NCI-H2107 (cell line): ENCODE data around the gene LDLRAD4.

Experiments
- DNase-seq: peaks from one replicate; lab custom pipeline; 2025; lab: John Stamatoyannopoulos, UW

The LDLRAD4 gene

DNA sequence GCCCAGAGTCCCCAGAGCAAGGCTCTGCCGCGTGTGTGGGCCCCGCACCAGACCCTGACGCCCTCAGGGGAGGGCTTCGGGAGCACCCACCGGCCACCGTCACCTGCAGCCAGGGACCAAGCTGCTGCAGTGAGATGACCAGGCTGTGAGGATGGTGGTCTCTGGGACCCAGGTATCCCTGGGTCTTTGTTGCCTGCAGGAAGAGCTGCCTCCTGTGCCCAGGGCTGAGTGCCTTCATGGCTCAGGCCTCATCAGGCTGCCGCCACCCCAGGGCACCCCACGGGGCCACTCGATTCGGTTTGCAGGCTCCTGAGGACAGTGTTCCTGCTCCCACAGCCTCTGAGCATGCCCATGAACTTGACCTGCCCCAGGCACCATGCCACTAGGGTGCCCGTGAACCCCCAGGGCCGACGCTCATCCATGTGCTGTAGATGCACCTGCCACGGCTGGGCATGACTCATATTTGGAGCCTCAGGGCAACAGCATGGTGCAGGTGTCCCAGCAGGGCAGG is 398.0 kb downstream of the LDLRAD4 start:
- DNase-seq: no peak

DNA sequence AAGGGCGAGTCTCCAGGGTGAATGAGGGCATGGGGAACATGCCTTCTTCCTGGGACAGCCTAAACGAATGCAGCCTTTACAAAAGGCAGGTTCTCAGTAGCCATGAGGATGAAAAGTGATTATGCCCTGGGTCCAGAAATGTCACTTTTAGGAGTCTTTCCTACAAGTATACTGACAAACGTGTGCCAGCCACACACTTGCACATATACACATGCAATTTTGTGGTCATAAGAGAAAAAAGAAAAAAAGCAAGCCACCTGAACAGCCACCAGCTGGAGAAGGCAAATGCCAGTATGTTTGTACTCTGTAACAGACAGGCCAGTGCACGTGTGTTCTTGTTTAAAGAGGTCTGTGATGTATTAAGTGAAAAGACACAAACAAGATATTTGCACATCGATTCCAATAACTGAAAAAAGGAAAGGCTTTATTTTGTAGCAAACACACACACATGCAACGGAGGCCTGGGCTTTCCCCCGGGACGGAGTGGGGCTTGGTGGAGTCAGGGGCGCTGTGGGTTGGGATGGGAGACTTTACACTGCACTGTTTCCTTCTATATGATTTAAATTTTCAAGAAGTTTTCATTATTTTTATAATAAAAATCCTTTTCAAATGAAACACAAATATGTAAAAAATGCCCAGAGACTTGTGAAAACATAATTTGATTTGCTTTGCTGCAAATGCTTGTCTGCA is 399.4 kb downstream of the LDLRAD4 start:
- DNase-seq: no peak

DNA sequence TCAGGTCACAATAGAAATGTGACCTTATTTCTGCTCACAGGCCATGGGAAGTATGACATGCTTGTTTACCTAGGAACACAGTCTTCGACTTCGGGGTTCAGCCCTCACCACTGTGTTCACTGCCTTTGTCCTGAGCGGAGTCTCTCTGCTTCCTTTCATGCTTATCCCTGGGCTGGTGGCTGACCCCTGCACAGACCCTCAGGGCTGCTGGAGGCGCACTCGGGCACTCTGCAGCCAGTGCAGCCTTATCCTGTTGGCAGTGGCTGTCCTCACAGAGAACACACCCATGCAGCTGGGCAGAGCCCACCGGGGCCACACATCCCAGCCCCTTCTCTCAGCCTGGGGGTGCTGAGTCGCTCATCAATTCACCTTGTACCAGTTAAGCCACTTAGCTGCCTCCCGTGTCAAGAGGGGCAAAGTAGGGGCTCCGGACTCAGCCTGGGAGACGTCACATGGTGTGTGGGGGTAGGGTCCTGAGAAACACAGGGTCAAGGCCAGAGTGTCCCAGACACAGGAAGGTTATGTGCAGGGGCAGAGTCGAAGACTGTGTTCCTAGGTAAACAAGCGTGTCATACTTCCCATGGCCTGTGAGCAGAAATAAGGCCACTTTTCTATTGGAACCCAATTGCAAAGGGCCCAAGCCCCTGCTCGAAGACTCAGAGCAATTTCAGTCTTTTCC is 400.3 kb downstream of the LDLRAD4 start:
- DNase-seq: no peak

DNA sequence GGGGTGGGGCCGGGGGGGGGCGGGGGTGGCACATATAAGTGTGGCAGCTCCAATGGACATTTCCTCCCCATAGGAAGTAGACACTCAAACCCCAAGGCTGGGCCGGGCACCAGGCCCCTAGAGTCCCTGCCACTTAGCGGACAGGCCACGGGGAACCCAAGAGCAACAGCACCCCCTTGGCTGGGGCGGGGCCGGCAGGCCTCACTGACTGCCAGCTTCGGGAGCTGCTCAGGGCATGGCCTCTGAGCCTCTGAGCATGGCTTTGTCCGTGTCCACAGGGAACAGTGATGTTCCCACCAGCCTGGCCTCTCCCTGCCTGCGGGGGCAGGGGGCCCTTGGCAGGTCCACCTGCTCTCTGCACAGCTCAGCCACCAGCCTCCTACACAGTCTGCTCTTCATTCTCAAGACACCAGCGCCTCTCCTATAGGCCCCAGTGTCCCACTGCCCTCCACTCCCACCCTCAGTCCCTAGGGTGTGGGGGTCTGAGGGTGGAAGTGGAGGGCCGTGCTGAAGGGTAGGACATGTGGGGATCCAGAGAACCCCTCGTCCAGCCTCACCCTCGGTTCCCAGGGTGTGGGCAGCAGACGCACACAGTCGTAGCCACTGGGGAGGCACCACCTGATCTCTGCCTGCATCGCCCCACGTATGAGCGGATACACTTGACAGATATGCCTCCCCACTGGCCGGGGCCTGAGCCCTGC is 401.1 kb downstream of the LDLRAD4 start:
- DNase-seq: no peak

DNA sequence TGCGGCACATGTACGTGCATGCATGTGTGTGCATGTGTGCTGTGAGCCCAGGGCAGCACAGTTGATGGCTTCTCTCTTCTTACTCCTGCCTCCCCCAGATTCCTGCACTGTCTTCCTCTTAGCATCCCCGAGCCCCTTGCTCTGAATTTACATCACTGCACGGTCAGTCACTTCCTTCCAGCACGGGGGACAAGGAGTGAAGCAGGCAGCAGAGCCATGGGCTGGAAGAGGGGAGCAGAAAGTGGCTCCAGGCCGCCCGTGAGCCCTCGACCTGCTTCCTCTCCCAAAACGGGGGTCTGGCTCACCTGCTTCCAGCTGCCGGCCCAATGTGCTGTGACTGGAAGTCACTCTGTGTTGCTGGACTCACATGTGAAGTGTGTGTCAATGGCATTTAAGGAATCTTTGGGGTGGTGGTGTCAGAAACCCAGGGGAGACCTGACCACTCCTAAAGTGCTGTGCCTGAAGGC is 401.7 kb downstream of the LDLRAD4 start:
- no peak for DNase-seq

DNA sequence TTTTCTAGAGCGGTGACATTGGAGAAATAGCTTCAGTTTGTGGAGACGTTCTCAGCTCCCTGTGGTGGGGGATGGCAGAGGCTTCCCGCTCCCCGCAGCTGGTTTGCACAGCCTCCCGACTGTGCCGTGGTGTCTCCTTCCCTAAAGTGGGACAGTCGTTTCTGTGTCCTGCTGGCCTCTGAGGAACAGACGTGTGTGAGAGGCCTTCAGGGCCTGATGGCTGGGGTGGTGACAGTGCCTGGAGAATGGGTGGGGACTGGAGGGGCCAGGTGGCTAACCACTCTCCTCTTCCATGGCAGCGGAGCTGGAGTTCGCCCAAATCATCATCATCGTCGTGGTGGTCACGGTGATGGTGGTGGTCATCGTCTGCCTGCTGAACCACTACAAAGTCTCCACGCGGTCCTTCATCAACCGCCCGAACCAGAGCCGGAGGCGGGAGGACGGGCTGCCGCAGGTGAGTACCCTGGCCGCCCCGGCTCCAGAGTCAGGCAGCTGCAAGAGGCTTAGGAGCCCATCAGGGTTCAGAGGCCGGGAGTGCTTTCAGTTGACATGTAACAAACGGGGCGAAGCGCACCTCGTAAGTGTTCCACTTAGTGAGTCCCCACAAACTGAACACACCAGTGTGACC is 402.4 kb downstream of the LDLRAD4 start:
- DNase-seq: no peak

DNA sequence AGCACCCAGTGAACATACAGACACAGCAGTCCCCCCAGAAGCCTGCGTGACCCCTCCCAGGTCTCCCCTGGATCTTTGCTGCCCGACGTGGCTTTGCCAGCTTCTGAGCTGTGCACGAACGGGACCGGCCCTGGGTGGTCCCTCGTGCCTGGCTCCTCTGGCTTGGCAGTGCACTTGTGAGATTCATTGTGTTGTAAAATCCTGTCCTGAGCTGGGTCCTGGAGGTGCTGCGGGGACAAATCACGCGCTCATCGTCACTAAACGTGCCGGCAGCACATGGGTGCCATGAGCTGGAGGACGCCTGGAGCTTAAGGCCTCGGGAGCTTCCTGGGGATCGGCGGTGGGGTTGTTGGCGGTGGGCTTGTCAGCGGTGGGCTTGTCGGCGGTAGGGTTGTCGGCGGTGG is 402.9 kb downstream of the LDLRAD4 start:
- DNase-seq: no peak

DNA sequence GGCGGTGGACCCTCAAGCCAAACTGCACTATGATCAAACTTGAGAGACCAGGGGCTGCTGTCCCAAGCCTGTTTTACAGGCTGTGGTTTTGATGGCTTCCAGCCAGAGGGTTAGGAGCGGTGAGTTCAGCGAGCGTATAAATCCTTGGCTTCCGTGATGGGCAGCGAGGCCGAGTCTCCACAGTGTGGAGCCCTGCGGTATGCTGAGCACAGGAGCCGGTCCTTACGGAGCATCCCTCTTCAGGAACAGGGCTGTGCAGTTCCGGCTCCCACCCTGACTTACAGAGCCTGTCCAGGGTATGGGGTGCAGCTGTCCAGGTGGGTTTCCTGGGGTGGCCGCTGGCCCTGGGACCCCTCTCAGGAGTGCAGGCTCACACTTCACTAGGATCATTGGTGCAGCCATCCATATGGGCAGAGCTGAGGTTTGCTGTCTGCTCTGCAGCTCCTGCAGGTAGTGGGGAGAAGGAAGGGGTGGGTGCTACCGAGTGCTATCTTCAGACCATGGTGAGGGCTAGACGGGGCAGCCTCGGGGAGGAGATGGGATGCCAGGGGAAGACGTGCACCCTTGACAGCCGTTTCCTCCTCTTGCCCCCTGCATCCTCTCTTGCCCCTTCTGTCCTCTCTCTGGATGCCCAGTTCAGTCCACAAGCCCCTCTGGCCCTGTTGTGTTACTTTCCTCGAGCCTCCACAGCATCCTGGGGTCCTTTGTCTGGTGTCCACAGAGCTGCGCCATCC is 403.5 kb downstream of the LDLRAD4 start:
- DNase-seq: no peak

DNA sequence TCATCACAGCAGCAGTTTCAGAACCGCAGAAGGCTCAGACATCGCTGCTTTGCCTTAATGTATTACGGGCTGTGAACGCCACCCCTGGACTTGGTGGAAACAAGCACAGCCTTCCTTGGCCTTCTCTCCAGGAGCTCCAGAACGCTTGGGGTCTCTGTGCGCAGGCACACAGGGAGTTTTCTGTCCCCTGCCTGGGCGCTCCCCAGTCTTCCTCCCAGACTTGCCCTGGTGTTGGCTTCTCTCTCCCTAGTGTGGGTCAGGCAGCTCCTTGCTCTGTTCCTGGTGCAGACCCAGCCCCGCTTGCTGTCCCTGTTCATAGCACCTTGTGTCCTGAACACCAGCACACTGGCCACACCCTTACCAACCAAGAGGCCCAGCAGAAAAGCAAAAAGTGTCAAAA is 404.2 kb downstream of the LDLRAD4 start:
- DNase-seq: no peak

DNA sequence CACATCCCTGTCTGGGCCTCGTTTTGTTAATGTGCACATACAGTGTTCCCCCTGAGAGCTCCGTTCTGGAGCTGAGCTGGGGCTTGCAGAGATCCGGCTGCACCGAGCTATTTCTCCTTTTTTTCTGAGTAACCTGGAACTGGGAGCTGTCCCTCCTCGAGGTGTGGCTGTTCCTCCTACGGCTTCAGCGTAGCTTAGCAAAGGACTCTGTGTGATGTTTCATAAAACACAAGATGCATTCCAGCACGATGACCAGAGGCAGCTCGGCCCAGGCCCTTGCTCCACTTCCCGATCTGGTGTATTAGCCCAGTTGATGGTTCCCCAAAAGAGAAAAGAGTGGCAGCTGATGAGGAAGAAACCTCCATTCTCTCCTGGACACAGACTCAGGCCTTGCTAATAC is 404.8 kb downstream of the LDLRAD4 start:
- DNase-seq: no peak

DNA sequence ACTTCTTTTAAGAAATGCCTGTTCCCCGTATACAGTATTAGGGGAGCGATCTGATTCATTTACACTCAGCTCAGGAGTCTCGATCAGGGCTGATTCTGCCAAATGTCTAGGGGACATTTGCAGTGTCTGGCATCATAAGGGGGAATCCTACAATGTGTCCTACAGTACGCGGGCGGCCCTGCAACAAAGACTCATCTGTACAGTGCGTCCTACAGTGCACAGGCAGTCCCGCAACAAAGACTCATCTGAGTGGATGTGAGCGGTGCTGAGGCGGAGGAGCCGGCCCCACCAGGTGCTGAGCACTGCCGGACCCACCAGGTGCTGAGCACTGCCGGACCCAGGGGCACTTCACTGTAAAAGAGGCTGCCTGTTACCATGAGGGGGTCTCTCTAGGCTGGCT is 405.3 kb downstream of the LDLRAD4 start:
- no peak for DNase-seq

DNA sequence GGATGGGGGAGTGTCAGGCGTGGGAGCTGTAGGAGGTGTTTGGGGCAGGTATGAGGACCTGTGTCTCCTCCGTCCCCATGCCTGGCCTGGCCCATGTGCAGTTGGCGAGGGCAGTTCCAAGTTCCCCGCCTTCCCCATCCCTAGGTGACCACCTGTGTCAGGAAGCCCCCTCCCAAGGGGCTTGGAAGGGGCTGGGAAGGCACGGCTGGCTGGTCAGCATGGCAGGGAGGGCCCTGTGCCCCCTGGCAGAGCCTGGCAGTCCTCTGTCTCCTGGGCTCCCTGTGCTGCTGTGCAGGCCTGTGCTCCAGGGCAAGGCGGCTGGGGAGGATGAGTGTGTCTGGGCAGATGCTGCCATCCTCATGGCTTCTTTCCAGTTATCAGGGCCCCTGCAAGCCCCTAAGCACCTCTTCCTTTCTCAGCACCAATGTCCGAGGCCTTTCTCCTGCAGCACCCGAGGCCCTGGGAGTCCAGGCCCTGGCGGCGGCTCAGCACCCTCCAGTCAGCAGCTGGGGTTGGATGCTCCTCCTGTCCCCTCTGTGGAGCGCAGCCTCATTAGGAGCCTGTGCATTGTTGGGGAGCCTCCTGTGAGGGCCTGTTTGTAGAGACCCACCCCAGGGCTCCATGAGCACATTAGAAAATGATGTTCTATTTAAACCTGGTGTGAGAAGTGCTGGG is 406.1 kb downstream of the LDLRAD4 start:
- DNase-seq: no peak

DNA sequence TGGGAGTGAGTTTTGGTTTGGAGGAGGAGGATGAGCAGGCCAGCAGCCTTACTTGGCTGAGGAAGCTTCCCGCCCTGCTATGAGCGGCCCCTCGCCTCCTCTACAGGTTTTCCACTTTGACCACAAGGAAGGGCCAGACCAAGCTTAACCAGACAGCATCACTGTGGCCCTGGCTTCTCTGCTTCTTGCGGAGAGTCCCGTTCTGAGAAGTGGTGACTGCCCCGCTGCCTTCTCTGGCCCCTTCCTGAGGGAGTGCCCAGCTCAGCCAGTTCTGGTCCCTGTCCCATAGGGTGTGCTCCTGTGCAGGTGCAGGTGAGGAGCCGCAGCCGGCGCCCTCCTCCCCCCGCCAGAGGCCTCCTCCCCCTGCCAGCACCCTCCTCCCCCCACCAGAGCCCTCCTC is 406.8 kb downstream of the LDLRAD4 start:
- DNase-seq: no peak

DNA sequence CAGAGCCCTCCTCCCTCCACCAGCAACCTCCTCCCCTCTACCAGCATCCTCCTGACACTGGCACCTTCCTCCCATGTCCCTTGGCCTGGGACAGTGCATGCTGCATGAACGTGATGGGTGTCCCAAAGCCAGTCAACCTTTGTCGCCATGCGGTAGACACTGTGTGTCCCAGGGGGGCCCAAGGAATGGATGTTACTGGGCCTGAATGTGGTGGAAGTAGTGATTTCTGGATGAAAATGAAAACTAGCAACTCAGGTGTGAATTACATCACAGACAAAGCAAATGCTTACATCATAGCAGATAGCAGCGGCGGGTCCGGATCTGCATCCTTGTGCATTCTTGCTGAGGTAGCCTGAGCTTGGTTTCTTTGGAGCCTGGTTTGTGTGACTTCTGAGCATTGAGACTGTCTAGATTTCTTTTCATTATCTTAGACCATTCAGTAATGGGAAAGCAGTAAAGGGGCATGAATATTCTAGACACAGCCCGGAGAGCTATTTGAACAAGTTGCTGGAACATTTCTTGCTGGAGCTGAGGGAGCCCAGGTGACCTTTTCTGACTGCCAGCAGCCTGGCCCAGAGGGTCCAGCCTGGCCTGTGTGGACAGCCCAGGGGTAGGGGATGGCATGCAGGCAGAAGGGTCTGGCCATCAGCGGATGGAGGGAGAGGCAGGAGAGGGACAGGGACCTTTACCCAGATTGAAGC is 407.4 kb downstream of the LDLRAD4 start:
- no peak for DNase-seq

DNA sequence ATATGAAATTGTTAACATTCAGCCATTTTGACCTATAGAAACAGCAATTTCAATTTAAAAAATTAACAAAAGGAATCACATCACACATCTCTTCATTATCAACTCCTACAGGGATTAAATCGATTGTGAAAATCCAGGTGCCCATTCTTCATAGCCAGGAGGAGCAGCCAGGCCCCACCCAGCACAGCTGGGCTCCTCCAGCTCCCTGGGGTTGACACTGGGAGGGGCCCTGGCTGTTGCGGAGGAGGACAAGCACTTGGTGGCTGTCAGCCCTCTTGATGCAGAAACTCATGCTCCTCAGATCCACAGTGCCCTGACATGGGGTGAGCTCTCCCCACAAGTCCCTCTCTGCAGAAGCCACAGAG is 408.0 kb downstream of the LDLRAD4 start:
- no peak for DNase-seq

DNA sequence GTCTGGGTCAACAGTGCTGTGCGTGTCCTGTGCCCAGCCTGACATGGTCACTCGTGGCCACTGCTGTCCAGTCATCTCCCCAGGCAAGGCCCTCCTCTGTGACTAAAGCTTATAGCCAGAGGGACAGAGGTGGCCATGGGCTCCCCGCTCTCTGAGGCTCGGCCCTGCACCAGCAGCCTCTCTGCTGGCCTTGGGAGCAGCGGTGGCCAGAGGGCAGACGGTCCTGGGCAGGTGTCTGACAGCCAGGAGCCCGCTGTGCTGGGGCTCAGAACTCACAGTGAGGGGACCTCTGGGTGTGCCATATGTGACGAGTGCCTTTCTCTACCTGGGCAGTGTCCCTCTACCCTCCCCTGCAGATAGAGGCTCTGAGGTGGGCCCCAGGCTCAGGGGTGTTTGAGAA is 409.1 kb downstream of the LDLRAD4 start:
- DNase-seq: no peak

DNA sequence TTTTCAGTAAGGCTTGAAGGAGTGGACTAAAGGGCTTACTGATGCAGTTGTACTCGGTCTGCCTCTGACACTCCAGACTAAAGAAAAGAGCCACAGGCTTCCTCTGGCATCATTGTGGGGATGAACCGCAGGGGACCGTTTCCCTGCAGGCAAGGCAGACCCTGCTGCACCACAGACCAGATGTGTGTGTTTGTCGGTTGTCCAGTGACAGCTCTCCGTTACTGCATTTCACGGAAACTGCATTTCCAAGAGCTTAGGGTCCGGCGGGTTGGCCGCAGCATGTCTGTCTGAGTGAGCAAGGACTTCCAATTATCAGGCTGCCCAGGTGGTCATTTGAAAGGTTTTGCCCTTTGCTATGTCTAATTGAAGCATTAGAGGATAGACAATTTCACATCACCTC is 409.7 kb downstream of the LDLRAD4 start:
- DNase-seq: no peak

DNA sequence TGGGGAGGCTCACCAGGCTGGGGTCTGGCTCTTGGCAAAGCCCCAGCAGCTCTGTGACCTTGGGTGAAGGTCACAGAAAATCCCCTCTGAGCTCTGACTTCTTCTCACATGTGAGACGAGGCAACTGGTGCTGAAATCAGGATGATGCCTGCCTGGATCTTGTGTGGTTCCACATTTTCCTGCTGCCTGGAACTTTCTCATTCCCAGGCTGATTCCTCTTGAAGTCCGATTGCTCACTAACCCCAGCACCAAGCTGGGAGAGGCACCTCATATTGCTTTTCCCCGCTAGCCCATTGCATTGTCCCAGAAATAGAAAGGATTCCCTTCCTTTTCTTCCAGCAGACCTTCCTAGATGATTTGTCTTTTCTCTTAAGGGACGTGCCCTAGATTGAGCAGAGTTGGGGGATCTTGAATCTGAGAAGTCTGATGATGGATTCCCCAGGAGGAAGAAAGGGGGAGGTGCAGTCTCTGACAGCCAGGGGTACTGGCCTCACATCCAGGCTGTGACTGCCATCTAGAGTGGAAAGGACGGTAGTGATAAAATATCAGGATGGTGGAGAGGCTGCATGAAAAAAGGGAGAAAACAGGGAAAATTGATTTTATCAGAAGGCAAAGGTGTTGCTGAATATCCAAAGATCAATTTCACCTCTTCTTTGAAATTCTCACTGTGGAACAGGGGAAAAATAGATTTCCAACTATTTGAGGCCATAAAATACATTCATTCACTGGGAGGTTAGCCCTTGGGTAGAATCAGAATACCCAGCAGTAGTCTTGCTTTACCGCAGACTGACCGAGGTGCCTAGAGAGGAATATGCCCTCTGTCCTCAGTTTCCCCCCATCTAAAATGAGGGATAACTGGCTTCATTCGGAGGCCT is 411.5 kb downstream of the LDLRAD4 start:
- DNase-seq: no peak

DNA sequence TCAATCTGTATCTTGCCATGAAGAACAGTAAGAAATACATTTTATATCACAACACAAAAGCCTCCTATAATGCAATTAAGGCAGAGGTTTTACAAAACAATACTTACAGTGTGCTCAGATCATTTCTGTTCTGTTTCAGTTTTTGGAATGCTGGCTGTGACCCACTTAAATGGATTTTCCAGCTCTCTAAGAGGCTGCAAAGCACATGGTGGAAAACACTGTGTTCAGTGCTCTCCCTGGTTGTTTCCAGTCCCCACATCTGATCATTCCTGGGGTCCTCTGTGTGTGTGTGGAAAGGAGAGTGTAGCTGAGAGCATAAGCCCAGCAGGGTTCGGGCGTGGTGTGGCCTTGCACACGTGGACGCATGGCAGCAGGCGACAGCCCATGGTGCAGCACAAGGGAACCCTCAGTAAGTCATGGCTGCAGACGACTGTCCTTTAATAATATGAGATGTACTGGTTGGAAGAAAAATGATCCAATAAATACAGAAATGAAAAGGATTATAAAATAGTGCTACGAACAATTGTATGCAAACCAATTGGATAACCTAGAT is 412.2 kb downstream of the LDLRAD4 start:
- no peak for DNase-seq
